PFSK-1 (cell line): Measurements from ENCODE around the gene PIEZO2.

Source experiments
- FOXP2 ChIP-seq: optimal IDR thresholded peaks from 2 replicates; pipeline ENCODE3; 2011; ENCODE audit warnings: borderline replicate concordance, control low read depth, inconsistent platforms; ENCODE audit not compliant: insufficient read depth; ENCODE audit errors: extremely low read length, extremely low read depth
- POLR2AphosphoS5 ChIP-seq: IDR thresholded peaks from 2 replicates; pipeline ENCODE4 v1.6.1; 2012; ENCODE audit warnings: low read depth, mild to moderate bottlenecking, control low read depth, low read length, moderate library complexity
- REST ChIP-seq, 2 experiments: IDR thresholded peaks; 2 replicates each; pipeline versions ENCODE4 v1.6.1 to v1.8.0; 2011 to 2012; ENCODE audit warnings: low read depth in 2 of 2, low read length in 2 of 2, control low read depth in 1 of 2, inconsistent platforms in 1 of 2, mild to moderate bottlenecking in 1 of 2, moderate library complexity in 1 of 2; ENCODE audit not compliant: insufficient read depth in 1 of 2
- SIN3A ChIP-seq: IDR thresholded peaks from 2 replicates; pipeline ENCODE4 v1.6.1; 2012; ENCODE audit warnings: mild to moderate bottlenecking, low read length, moderate library complexity, borderline replicate concordance; ENCODE audit not compliant: insufficient read depth
- TAF1 ChIP-seq: IDR thresholded peaks from 2 replicates; pipeline ENCODE4 v1.6.1; 2012; ENCODE audit warnings: low read length, control low read depth, borderline replicate concordance; ENCODE audit not compliant: insufficient read depth

- no peak for TF ChIP-seq TAF1
- TF ChIP-seq POLR2AphosphoS5 = no peak
- TF ChIP-seq SIN3A = no peak
- TF ChIP-seq REST (IDR thresholded peaks at IDR 0.05; ENCODE audit: insufficient read depth in 1 of 2, low read depth in 2 of 2, low read length in 2 of 2) = no peak
- no peak for TF ChIP-seq FOXP2
Observed at GRCh38 chr18:11096411-11096810, 53.0 kb downstream of the PIEZO2 start.
